ENCODE measurements around the gene DHX9.
"Not testable (repeated sequence)": the region's sequence is repeated elsewhere in the genome, so short reads cannot be mapped to it uniquely, and the experiment has no call there.

DHX9 gene

GRCh38 chr1:182890927-182891610 lies 51.9 kb downstream of the DHX9 start:
- DNase-seq: no peak

- no peak for DNase-seq
Observed at GRCh38 chr1:182897696-182898095, 58.5 kb downstream of the DHX9 start.

- not testable (repeated sequence) for DNase-seq
Observed at GRCh38 chr1:182901946-182902345, 62.8 kb downstream of the DHX9 start.

GRCh38 chr1:182905321-182905720 lies 66.2 kb downstream of the DHX9 start:
- no peak for DNase-seq

- no peak for DNase-seq
Observed at GRCh38 chr1:182909578-182909977, 70.4 kb downstream of the DHX9 start.

GRCh38 chr1:182910143-182910542 lies 71.0 kb downstream of the DHX9 start:
- no peak for DNase-seq

GRCh38 chr1:182913401-182913800 lies 74.3 kb downstream of the DHX9 start:
- DNase-seq: no peak

GRCh38 chr1:182917378-182917777 lies 78.2 kb downstream of the DHX9 start:
- DNase-seq: no peak

- no peak for DNase-seq
Observed at GRCh38 chr1:182925661-182926060, 86.5 kb downstream of the DHX9 start.

- no peak for DNase-seq
Observed at GRCh38 chr1:182927693-182928433, 88.7 kb downstream of the DHX9 start.

GRCh38 chr1:182930985-182931384 lies 91.8 kb downstream of the DHX9 start:
- DNase-seq: no peak

- DNase-seq: no peak
Observed at GRCh38 chr1:182935716-182936115, 96.6 kb downstream of the DHX9 start.
